DOHH2 (cell line): Measurements from ENCODE around the gene GFAP.

Experiments
- H3F3A ChIP-seq: fragments of 200-600 bp; sonication (generic), shearing (Covaris generic); 2 replicates; pipeline ENCODE4 v1.6.0; 2016; ENCODE audit warnings: antibody characterized with exemption, mild to moderate bottlenecking; ENCODE audit not compliant: control insufficient read depth, insufficient read depth
- H3K27ac ChIP-seq: fragments of 200-600 bp; sonication (generic); 2 replicates; pipeline ENCODE4 v1.5.1; 2014; ENCODE audit warnings: low read depth, mild to moderate bottlenecking, low read length, moderate library complexity
- H3K27me3 ChIP-seq: fragments of 200-600 bp; sonication (generic); 2 replicates; pipeline ENCODE4 v1.6.1; 2014; ENCODE audit warnings: mild to moderate bottlenecking, low read length, mixed read lengths; ENCODE audit not compliant: control insufficient read depth
- H3K36me3 ChIP-seq: fragments of 200-600 bp; sonication (generic); 2 replicates; pipeline ENCODE4 v1.6.1; 2014; ENCODE audit warnings: mild to moderate bottlenecking, low read length, moderate library complexity, mixed read lengths; ENCODE audit not compliant: control insufficient read depth
- H3K4me1 ChIP-seq: fragments of 200-600 bp; sonication (generic); 2 replicates; pipeline ENCODE4 v1.6.1; 2014; ENCODE audit warnings: mild to moderate bottlenecking, low read length, mixed read lengths; ENCODE audit not compliant: control insufficient read depth
- H3K4me2 ChIP-seq: fragments of 200-600 bp; sonication (generic); 2 replicates; pipeline ENCODE4 v1.6.0; 2014; ENCODE audit warnings: mild to moderate bottlenecking, low read length, moderate library complexity
- H3K4me3 ChIP-seq: fragments of 200-600 bp; sonication (generic); 2 replicates; pipeline ENCODE4 v1.5.1; 2014; ENCODE audit warnings: mild to moderate bottlenecking, low read length, mixed read lengths
- H3K79me2 ChIP-seq: fragments of 200-600 bp; sonication (generic); 2 replicates; pipeline ENCODE4 v1.6.1; 2014; ENCODE audit warnings: mild to moderate bottlenecking, low read length, mixed read lengths; ENCODE audit not compliant: control insufficient read depth
- H3K9me2 ChIP-seq: fragments of 200-600 bp; sonication (generic); replicated peaks from 2 replicates; pipeline ENCODE4 v1.6.1; 2014; ENCODE audit warnings: mild to moderate bottlenecking, low read length, mixed read lengths; ENCODE audit not compliant: control insufficient read depth
- H3K9me3 ChIP-seq: fragments of 200-600 bp; sonication (generic); 2 replicates; pipeline ENCODE4 v1.6.1; 2014; ENCODE audit warnings: antibody characterized with exemption, low read length, mixed read lengths; ENCODE audit not compliant: control insufficient read depth, insufficient read depth
- H4K20me1 ChIP-seq: fragments of 200-600 bp; sonication (generic); 2 replicates; pipeline ENCODE4 v1.6.0; 2014; ENCODE audit warnings: low read depth, mild to moderate bottlenecking, antibody characterized with exemption, low read length, moderate library complexity; ENCODE audit not compliant: control insufficient read depth, insufficient read depth
- EZH2phosphoT487 ChIP-seq: fragments of 200-600 bp; sonication (generic); IDR thresholded peaks from 2 replicates; pipeline ENCODE4 v1.6.1; 2017; ENCODE audit warnings: borderline replicate concordance, mild to moderate bottlenecking, antibody characterized with exemption, low read length, moderate library complexity, mixed read lengths
- TF ChIP-seq, protein P1 (sequence below): fragments of 200-600 bp; sonication (generic); IDR thresholded peaks from one replicate; pipeline ENCODE4 v1.5.1; 2014; ENCODE audit warnings: antibody characterized with exemption, mild to moderate bottlenecking, low read depth, low read length; ENCODE audit not compliant: poor library complexity, severe bottlenecking

The GFAP gene

GRCh38 chr17:44931376-44931775 lies 16.1 kb upstream of the GFAP start:
- TF ChIP-seq, protein P1, sequence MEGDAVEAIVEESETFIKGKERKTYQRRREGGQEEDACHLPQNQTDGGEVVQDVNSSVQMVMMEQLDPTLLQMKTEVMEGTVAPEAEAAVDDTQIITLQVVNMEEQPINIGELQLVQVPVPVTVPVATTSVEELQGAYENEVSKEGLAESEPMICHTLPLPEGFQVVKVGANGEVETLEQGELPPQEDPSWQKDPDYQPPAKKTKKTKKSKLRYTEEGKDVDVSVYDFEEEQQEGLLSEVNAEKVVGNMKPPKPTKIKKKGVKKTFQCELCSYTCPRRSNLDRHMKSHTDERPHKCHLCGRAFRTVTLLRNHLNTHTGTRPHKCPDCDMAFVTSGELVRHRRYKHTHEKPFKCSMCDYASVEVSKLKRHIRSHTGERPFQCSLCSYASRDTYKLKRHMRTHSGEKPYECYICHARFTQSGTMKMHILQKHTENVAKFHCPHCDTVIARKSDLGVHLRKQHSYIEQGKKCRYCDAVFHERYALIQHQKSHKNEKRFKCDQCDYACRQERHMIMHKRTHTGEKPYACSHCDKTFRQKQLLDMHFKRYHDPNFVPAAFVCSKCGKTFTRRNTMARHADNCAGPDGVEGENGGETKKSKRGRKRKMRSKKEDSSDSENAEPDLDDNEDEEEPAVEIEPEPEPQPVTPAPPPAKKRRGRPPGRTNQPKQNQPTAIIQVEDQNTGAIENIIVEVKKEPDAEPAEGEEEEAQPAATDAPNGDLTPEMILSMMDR, result no peak
- no peak for TF ChIP-seq EZH2phosphoT487
- no peaks in the 10 kb centered on the region for H3K4me1 ChIP-seq
- no peaks in the 10 kb centered on the region for H4K20me1 ChIP-seq
- H3F3A ChIP-seq, result no peaks in the 10 kb centered on the region
- H3K27me3 ChIP-seq, result no peaks in the 10 kb centered on the region
- H3K27ac ChIP-seq, result no peak overlapping the region
- H3K4me3 ChIP-seq, result no peak overlapping the region
- peaks cover 7% of the 10 kb centered on the region for H3K79me2 ChIP-seq
- H3K9me3 ChIP-seq, result no peaks in the 10 kb centered on the region
- no peak overlapping the region for H3K4me2 ChIP-seq
- H3K36me3 ChIP-seq, result peaks cover 98% of the 10 kb centered on the region
- H3K9me2 ChIP-seq, result no peaks in the 10 kb centered on the region

DNA sequence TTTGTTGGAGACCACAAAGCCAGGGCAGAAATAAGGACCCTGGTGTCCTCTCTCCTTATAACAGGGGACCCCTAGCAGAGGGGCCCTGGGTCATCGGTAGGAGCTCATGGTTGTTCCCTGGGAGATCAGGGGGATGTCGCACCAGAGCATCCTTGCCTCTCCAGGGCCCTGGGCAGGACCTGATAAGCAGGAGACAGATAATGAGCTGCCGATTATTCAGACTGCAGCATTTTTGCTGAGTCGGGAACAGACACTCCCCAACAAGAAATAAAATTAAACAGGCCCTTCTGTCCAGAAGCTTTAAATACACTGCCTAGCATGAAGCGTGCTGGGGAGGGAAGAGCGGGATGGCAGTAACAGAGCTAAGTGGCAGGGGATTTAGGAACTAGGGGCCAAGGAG lies 15.4 kb upstream of the GFAP start:
- H3K27ac ChIP-seq, result no peak overlapping the region
- H3F3A ChIP-seq, result peaks cover 2% of the 10 kb centered on the region; the same call in 1 of the 2 replicates
- no peaks in the 10 kb centered on the region for H3K9me3 ChIP-seq
- H4K20me1 ChIP-seq, result no peaks in the 10 kb centered on the region
- no peaks in the 10 kb centered on the region for H3K4me1 ChIP-seq
- peaks cover 98% of the 10 kb centered on the region for H3K36me3 ChIP-seq
- no peaks in the 10 kb centered on the region for H3K9me2 ChIP-seq
- H3K4me3 ChIP-seq, result no peak overlapping the region
- H3K27me3 ChIP-seq, result no peaks in the 10 kb centered on the region
- H3K4me2 ChIP-seq, result no peak overlapping the region
- H3K79me2 ChIP-seq, result peaks cover 1% of the 10 kb centered on the region; the same call in 1 of the 2 replicates
- TF ChIP-seq, protein P1, result no peak
- no peak for TF ChIP-seq EZH2phosphoT487

GRCh38 chr17:44928950-44929720 lies 13.8 kb upstream of the GFAP start:
- H4K20me1 ChIP-seq, result 0 out of 2 replicates have a peak, but pooled peaks cover 2% of the 10 kb centered on the region
- H3K9me3 ChIP-seq, result no peaks in the 10 kb centered on the region
- no peaks in the 10 kb centered on the region for H3K79me2 ChIP-seq
- H3K4me2 ChIP-seq, result no peak overlapping the region
- no peaks in the 10 kb centered on the region for H3K4me1 ChIP-seq
- no peak overlapping the region for H3K27ac ChIP-seq
- peaks cover 5% of the 10 kb centered on the region; the same call in 1 of the 2 replicates for H3F3A ChIP-seq
- no peak overlapping the region for H3K4me3 ChIP-seq
- peaks cover 84% of the 10 kb centered on the region for H3K36me3 ChIP-seq
- H3K9me2 ChIP-seq, result no peaks in the 10 kb centered on the region
- H3K27me3 ChIP-seq, result no peaks in the 10 kb centered on the region
- TF ChIP-seq, protein P1, result no peak
- TF ChIP-seq EZH2phosphoT487, result no peak
